ENCODE data around the gene RASSF4.

DNA sequence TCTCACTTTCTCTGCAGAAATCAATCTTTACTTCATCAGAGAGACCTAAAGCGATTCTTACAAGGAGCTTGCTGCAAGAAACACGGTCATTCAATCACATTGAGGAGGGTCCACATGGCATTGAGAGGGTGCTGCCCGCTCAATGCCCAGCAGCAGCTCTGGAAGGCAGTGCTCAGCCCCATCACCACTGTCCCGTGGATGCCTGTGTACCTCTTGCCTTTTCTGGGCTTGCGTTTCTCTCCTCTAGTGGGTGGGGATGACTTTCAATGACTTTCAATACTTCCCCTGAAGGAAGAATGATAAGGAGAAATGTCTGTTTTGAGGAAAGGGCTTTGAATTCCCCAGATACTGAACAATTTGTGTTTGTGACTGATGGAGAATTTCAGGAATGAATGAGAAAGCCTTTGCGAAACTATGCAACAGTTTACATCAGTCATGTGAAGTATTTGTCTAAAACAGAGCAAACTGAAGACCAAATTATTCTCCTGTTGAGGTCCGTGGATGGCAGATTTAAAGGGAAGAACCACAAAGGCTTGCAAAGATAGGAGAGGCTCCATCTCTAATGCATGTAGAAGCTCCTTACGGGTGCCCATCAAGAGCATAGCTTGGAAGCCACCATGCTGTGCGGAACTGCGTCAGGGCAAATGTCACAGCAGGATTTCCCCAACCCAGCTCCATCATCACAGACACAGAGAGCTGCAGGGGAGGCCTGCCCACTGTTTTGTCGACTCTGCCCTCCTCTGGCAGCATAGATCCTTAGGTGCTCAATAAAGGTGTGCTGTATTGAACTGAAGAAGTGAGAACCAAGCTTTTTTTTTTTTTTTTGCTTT lies 34.5 kb downstream of the RASSF4 start:
- no peak for TF ChIP-seq GATA3 (IDR thresholded peaks at IDR 0.05; ENCODE audit: low read depth, low read length)
- no peak for TF ChIP-seq GATA2 (IDR thresholded peaks at IDR 0.05; ENCODE audit: low read depth, low read length)

Data from SH-SY5Y (cell line).